ENCODE results near the gene CNP.

CNP gene

GRCh38 chr17:42023524-42024349, 57.1 kb downstream of the CNP start:
- in situ Hi-C loops (cut with HindIII; ENCODE audit: low sequenced_read_pairs) = no loop called here
- TF ChIP-seq CTCF (IDR thresholded peaks at IDR 0.05; ENCODE audit: low read depth, low read length, missing control alignments) = no peak
- DNase-seq (ENCODE audit: low read depth) = no peak
- H3K4me3 ChIP-seq (ENCODE audit: low read depth, low read length) = no peak overlapping the region

GRCh38 chr17:42025191-42025579, 58.6 kb downstream of the CNP start:
- DNase-seq (ENCODE audit: low read depth) = no peak
- in situ Hi-C loops (cut with HindIII; ENCODE audit: low sequenced_read_pairs) = loop anchor here (5.0 kb wide), 1 partner anchor 57 kb away; no protein-coding TSS in a partner anchor
- H3K4me3 ChIP-seq (ENCODE audit: low read depth, low read length) = no peak overlapping the region
- no peak for TF ChIP-seq CTCF (IDR thresholded peaks at IDR 0.05; ENCODE audit: low read depth, low read length, missing control alignments)

GRCh38 chr17:42025936-42026335, 59.3 kb downstream of the CNP start:
- in situ Hi-C loops (cut with HindIII; ENCODE audit: low sequenced_read_pairs) = loop anchor here (5.0 kb wide), 1 partner anchor 56 kb away; no protein-coding TSS in a partner anchor
- no peak overlapping the region for H3K4me3 ChIP-seq (ENCODE audit: low read depth, low read length)
- no peak for DNase-seq (ENCODE audit: low read depth)
- TF ChIP-seq CTCF (IDR thresholded peaks at IDR 0.05; ENCODE audit: low read depth, low read length, missing control alignments) = no peak

GRCh38 chr17:42026857-42027589, 60.4 kb downstream of the CNP start:
- no peak overlapping the region for H3K4me3 ChIP-seq (ENCODE audit: low read depth, low read length)
- no peak for TF ChIP-seq CTCF (IDR thresholded peaks at IDR 0.05; ENCODE audit: low read depth, low read length, missing control alignments)
- in situ Hi-C loops (cut with HindIII; ENCODE audit: low sequenced_read_pairs) = loop anchor here (5.0 kb wide), 1 partner anchor 55 kb away; no protein-coding TSS in a partner anchor
- no peak for DNase-seq (ENCODE audit: low read depth)
